Stimulated activated CD4-positive, alpha-beta T cell treated with anti-CD3 and anti-CD28 coated beads, Interleukin-4, amount 100 ng/mL, for 1 hour (primary cell): ENCODE data around the gene AGAP2.

Experiments
- DNase-seq: peaks from one replicate; pipeline ENCODE4 v3.0.0-alpha.2; 2020

The AGAP2 gene

DNA sequence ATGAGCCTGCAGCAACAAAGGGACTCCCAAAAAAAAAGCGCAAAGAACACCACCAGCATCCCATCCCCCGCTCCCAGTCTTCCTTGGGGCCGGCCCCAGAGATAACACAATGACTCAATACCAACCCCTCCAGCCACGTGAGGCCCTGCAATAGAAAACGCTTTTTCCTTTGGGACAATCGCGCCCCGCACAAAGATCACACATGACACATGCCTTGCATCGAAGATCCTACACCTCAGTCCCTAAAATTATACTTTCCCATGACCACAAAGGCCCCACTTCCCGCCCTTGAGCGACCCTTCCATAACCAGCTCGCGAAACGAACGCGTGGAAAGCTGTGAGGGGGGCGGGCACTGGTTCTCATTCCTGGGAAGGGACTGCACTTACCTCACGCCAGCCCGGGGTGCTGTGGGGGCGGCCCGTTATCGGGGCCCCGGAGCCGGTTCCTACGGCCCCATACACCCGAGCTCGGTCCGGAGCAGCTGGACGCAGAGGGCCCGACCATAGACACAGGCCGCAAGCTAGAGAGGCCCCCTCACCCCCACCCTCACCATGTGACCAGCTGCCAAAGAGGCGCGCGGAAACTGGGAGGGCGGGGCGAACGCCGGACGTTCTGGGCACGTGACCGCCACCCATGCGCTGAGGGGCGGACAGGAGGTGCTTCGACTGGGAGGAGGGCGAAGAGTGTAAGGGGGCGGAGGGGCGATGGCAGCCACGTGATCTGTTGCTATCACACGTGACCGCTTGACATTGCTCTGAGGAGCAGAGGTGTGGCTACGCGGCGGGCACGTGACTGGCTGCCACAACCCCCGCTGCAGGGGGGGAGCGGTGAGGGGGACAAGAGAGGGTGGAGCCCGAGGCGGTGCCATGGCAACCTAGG lies 13.5 kb upstream of the AGAP2 start, which contains the start of gene CDK4:
CDK4 (minus strand) TSS at position 523 of the 880 bp plus-strand sequence. CDS start 593 bp downstream, outside the sequence.
- DNase-seq = peak; percentile 96

DNA sequence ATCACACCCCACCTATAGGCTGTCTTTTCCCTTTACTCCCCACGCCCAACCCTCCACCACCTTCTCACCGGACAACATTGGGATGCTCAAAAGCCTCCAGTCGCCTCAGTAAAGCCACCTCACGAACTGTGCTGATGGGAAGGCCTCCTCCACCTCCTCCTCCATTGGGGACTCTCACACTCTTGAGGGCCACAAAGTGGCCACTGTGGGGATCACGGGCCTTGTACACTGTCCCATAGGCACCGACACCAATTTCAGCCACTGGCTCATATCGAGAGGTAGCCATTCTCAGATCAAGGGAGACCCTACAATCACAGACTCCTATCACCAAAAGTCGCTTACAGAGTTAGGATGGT lies 12.9 kb upstream of the AGAP2 start:
- no peak for DNase-seq

- no peak for DNase-seq
These were observed 12.3 kb upstream of the AGAP2 start for GRCh38 chr12:57750561-57751431.

DNA sequence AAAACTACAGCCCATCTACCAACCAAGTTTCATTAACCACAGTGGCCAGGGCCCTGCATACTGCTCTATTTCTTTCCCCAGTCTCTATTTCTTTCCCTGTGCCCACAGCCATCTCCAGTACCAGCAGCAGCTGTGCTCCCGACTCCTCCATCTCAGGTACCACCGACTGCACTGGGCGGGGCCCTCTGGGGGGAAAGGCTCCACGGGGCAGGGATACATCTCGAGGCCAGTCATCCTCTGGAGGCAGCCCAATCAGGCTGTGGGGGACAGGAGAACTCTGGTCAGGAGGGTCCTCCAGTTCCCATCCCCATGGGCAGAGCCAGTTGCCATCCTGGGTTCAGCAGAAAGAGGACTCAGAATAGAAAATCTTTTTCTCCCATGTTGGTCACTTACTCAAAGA lies 10.5 kb upstream of the AGAP2 start:
- DNase-seq = no peak

GRCh38 chr12:57746025-57746424 lies 7.5 kb upstream of the AGAP2 start:
- DNase-seq = no peak

GRCh38 chr12:57745485-57745881 lies 6.9 kb upstream of the AGAP2 start:
- no peak for DNase-seq

DNA sequence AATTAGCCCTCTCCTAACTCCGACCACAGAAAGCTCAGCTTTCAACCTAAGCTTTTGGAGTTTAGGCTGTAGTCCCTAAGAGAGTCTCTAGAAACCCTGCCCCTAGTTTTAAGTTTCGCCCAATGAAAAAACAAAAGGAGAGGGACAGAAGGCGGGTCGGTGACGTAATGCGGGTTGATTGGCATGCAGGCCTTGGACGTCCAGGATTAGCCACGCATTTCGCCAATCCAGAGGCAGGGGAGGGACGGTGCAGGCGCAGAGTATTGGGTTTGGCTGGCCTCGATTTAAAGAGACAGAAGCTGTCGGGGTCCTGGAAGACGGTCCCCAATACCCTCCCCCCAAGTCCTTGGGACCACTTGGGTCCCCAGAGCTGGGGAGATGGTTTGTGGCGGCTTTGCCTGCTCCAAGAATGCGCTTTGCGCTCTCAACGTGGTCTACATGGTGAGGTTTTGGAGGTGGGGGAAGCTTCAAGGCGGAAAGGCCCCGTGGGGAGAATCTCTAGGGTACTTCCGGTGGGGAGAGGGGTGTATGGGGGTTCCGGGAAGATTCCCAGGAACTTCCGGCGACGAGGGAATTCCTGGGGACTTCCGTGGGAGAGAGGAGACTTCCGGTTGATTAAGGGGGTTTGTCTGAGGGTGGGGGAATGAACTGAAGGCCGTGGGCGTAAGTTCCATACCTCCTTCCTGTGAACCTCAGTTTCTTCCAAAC lies 6.4 kb upstream of the AGAP2 start, which contains the start of gene TSPAN31:
TSPAN31 (plus strand) TSS at position 263 of the 708 bp plus-strand sequence; CDS start at position 379, 116 bp downstream.
- peak; percentile 94 for DNase-seq

GRCh38 chr12:57744194-57744776 lies 5.7 kb upstream of the AGAP2 start:
- DNase-seq = peak; percentile 71

GRCh38 chr12:57743769-57744168 lies 5.2 kb upstream of the AGAP2 start:
- no peak for DNase-seq

- DNase-seq = peak; percentile 70
These were observed 3.5 kb upstream of the AGAP2 start for GRCh38 chr12:57741844-57742738.

DNA sequence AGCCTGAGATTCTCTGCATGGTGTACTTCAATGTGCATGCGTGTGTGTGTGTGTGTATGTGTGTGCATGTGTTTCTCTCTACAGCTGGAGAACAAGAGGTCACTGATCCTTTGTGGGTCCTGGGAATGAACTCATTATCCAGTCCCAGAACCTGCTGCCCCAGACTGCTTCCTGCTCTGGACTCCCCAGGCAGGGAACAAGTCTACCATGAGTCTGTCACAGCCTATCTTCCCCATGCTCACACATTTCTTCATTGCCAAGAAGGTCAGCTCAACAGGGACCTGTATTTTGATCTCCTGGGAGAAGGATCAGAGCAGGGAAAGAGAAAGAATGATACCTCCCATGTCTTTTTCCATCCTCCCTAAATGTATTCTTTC lies 2.9 kb upstream of the AGAP2 start:
- no peak for DNase-seq

DNA sequence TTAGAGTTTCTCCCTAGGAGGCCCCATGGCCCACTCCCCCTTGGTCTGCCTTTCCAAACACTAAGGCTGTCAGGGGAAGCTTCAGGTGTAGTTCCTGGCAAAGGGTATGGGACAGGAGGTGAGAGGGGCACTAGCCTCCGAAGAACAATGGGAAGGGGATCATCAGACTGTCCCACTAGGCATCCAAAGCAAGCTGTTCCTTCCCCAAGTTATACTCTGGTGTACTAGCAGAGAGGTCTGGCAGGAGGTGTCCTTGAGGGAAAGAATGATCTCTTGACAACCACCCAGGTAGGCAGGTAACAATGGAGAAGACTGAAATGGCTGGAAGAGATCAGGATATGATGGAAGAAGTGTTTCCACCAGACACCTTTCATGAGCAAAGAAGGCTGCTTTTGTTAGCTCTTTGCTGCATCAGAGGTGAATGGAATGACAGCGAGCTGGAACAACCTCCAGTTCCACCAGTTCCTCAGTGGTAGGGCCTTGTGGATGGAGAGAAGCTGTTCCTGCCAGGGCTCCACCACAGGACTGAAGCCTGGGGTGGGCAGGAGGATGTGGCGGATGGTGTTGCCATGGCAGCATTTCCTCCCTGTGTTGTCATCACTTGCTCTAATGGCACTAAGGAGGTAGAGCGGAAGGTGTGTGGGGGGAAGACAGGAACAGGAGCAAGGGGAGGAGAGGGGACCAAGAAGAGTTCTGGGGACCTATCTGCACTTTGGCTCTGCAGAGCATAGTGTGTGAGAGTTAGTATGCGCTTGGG lies 2.3 kb upstream of the AGAP2 start:
- DNase-seq = peak; percentile 61

- DNase-seq = no peak
These were observed 1.5 kb upstream of the AGAP2 start for GRCh38 chr12:57739914-57740538.

DNA sequence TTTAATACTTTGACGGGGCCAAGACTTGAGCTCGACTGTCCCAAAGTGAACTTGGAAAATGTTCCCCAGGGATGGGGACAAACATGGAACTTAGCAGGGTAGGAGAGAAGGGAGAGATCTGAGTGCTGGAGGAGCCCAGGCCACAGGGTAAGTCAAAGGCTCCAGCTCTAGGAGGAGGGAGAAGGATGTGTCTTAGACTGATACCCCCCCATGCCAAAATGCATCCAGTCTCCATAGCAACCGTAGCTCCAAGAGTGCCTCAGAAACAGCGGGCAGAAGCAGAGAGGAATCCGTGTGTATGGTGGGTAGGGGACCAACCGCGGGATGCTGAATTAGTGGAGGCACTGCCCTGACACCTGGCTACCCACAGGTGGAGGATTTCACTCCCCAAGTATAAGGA lies 845 bp upstream of the AGAP2 start:
- no peak for DNase-seq

GRCh38 chr12:57737467-57738460 lies 778 bp downstream of the AGAP2 start:
- DNase-seq = no peak

- no peak for DNase-seq
These were observed 1.6 kb downstream of the AGAP2 start for GRCh38 chr12:57736741-57737466.

GRCh38 chr12:57735952-57736740 lies 2.4 kb downstream of the AGAP2 start:
- no peak for DNase-seq
